Suppressor macrophage (primary cell): ENCODE results near the gene SDK1.

Source experiments
- DNase-seq, 4 experiments: peaks; one replicate each; pipeline ENCODE4 v3.0.0-alpha.2; 2020 to 2022

The SDK1 gene

DNA sequence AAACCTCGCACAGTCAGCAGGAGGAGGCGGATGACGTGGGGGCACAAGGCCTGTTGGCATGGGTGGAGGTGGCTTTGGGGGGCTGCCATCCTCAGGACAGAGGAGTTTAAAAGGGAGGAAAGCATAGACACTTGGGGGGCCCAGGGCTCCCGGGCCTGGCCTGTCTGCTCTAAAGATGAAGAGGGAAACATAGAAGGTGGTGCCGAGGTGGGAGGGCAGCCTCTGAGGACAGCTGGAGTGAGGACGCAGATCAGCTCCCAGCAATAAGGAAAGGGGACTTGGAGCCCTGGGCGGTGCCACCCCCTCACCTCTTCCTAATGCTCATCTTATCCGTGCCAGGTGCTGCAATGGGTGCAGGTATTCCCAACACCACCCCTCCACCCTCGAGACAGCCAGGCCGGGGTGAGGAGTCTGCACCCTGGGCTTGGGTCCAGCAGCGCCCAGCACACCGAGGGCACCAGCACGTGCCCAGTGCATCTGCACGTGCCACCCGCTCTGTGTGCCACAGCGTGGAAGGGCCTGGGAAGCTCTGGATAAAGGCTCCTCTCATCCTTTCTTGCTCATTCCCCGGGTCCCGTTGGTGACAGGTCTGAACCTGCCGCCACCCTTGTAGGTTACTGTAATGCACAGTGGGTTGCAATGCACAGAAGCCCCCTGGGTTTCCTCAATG is 815.0 kb downstream of the SDK1 start:
- DNase-seq = no peak

DNA sequence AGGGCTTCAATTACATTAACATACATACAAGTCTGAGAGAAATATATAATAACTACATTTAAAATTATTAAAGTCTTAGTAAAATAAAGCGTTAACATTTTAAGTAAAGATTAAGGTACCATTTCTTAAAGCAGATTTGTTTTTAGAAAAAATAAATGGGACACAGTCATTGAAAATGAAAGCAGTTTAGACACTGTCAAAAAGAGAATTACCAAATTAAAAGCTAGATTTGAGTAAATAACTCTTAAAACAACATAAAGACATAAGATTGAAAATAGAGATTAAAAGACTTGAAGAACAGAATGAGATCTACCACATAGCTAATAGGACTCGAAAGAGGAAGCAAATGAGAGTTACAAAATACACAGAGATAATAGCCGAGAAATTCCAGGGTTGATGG is 818.8 kb downstream of the SDK1 start:
- DNase-seq = no peak

- DNase-seq = no peak
These were observed 822.3 kb downstream of the SDK1 start for GRCh38 chr7:4123346-4123745.

GRCh38 chr7:4123823-4124222 is 822.8 kb downstream of the SDK1 start:
- DNase-seq = no peak

DNA sequence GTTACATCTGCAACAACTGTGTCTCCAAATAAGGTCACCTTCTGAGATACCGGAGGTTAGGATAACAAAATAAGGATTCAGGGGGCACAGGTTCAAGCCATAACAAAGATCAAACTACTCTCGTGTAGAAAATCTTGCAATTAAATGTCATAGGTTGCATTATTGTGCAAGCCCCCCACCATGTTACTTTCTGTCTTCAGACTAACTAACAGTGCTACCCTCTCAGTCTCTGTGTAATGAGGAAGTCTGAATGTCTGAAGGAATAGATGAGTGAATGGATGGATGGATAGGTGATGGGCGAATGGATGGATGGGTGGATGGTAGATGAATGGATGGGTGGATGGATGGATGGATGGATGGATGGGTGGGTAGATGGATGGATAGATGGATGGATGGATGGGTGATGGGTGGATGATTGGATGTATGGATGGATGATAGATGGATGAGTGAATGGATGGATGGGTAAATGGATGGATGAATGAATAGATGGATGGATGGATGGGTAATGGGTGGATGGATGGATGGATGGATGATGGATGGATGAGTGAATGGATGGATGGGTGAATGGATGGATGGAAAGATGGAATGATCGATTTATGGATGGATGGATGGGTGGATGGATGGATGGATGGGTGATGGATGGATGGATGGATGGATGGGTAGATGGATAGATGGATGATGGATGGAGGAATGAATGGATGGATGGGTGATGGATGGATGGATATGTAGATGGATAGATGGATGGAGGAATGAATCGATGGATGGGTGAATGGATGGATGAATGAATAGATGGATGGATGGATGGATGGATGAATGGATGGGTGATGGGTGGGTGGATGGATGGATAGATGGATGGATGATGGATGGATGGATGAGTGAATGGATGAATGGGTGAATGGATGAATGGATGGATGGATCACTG is 823.8 kb downstream of the SDK1 start:
- no peak for DNase-seq

GRCh38 chr7:4127909-4128560 is 827.0 kb downstream of the SDK1 start:
- DNase-seq = no peak

GRCh38 chr7:4129481-4130122 is 828.5 kb downstream of the SDK1 start:
- DNase-seq = no peak

DNA sequence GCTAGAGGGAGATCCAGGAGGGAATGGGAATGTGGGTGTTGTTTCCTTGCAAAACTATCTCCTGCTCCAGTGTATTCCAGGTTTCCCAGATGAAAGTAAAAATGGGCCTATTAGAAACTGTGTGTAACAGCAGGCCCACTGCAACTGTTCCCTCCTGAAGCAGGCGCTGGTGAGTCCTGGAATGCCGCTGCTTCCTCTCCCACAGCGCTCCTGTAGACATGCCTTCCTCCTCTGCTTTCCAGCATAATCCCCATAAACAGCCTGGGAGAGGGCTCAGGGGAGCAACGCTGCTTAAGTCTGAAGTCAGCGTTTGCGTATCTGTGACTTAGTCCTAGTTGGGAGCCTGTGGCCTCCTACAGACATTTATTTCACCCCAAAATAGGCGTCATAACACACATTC is 830.0 kb downstream of the SDK1 start:
- DNase-seq = no peak

GRCh38 chr7:4132221-4132620 is 831.2 kb downstream of the SDK1 start:
- no peak for DNase-seq

GRCh38 chr7:4133491-4134044 is 832.5 kb downstream of the SDK1 start:
- no peak for DNase-seq

- DNase-seq = no peak
These were observed 833.2 kb downstream of the SDK1 start for GRCh38 chr7:4134204-4134603.

DNA sequence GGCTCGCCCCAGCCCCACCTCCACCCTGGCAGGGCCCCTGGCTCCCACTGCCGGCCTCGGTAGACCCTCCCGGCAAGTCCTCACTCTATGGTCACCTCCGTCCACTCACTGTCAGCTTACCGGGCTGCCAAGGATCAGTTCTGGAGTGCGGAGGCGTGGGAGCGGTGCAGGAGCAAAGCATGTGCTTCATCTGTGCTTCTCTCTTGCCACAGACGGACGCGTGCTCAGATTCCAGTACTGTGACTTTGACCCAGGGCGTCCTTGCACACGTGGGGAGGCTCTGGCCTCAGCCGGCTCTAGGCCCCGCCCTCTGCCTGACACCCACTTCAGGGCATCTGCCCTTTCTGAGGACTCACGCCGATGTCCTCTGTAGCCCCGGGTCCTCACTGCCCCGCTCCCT is 833.6 kb downstream of the SDK1 start:
- no peak for DNase-seq

DNA sequence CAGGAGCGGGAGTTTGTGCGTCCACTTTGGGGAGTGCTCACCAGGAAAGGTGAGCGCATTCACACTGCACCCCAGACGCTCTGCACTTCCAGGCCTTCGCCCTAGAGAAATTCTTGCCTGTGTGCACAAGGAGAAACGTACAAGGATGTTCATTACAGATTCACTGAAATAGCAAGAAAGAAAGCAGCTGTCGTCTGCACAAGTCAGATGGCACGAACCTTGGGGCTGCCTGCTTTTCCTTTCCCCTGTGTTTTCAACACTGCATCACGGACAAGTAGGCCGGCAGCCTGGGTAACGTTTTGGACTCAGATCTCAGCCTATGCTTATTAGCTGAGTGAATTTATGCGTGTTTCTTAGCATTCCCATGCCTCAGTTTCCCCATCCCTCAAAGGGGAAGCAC is 834.2 kb downstream of the SDK1 start:
- DNase-seq = no peak

- DNase-seq = no peak
These were observed 835.0 kb downstream of the SDK1 start for GRCh38 chr7:4136036-4136435.

DNA sequence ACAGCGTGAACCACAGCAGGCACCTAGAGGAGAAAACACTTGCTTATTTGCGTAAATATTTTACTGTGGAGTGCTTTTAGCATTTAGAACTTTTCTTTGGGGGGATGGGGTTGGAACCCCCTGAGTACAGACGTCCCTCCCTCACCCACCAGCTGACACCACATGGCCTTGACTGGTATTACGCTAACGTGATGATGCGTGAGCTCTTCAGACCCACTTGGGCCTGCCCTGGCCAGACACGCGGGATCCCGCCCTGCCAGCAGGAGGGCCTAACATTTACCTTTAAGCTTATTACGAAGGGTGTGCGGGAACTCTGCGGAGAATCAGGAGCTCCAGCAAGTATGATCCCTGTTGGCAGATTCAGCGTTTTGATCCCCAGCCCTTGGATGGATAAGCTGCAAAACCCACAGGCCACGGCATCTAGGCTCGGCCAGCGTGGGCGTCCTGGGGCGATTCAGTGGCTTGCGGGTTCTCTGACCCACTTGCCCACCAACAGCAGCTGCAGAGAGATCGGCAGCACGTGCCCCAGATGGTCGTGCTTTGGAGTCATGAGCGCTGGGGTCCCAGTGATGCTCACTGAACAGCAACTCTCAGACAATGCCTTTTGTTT is 835.6 kb downstream of the SDK1 start:
- no peak for DNase-seq

DNA sequence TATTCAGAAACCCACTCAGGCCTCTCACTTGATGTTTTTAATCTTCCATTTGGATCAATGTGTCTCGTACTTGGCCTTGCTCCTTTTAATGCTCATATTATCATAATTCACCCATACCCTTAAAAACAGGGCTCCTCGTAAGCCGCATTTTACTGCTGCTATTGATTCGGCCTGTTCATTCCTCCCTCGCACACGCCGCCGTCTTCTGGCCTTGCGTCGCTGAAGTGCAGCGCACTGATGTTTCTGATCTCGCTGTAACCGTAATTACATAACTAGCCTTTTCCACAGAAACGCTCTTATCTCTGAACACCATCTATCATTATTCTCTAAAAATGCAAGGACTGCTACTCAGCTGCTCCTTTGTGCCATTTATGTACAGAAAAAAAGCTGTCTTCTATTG is 836.5 kb downstream of the SDK1 start:
- no peak for DNase-seq

DNA sequence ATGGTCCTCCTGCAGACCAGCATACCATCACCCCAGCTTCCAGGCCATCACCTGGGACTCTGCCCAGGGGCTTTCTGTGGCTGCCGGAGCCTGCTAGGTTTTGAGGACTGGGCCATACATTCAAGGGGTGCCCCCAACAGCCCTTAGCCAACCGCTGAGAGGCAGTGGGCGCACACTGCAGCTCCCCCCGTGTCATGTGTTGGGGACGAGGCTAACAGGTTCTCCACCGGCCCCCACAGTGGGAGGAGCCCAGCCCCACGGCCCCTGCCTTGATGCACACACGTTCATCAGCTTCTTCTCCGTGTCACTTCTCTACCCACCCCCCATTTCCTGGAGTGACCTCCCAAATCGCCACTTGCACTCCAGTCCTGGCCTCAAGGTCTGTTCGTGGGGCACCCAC is 837.8 kb downstream of the SDK1 start:
- no peak for DNase-seq

DNA sequence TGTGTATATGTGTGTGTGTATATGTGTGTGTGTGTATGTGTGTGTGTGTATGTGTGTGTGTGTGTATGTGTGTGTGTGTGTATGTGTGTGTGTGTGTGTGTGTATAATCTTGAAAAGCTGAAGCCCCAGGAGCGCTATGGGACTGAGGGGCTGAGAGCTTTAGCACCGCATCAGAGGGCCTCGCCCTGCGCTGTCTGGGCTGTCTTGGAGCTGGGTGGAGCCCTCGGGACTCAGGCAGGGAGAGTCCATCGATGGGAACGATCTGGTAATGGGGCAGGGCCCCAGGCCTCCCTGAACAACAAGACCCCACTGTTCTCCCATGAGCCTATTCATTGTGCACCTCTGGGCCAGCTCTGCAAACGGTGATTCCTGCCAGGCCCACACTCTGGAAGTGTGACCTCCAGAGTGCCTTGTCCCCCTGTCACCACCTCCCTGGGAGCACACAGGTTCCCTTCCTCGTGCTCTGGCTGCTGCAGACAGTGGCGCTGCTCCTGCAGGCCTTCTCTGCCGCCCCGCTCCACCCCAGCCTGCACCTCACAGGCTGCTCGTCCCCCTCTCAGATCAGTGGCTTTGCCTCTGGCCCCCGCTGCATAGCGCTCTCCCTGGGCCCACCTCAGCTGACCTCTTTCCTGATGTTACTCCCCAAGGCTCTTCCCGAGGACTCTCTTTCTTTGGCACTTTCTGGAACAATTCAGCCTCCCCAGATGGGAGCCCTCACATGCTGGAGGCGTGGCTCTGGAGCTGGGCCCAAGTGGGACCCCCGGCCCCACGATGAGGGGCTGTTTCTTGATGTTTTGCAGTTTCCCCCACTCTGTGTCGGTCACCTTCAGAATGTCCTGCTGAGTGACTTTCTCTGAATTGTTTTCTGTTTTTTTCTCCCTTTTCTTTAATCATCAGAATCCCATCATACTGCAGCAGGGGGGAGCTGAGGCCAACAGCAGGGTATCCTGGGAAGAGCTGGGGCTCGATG is 838.9 kb downstream of the SDK1 start:
- DNase-seq = no peak

GRCh38 chr7:4140933-4141332 is 839.9 kb downstream of the SDK1 start:
- no peak for DNase-seq

DNA sequence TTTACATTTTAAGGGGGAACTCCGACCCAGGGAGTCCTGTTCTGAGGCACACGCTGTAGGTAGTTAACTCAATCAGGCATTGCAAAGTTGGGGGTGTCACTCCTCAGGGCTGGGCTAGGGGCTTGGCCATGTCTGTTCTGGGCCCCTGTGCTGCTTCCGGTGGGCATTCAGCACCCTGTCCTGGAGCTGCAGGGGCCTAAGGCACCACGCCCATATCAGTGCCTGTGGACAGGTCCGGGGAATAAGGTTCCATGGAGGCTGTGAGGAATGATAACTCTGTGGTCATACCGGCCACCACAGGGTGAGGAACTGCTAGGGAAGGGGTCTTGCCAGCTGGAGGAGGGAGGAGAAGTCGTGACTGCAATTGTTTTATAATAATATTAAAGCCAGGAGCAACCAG is 842.0 kb downstream of the SDK1 start:
- no peak for DNase-seq

DNA sequence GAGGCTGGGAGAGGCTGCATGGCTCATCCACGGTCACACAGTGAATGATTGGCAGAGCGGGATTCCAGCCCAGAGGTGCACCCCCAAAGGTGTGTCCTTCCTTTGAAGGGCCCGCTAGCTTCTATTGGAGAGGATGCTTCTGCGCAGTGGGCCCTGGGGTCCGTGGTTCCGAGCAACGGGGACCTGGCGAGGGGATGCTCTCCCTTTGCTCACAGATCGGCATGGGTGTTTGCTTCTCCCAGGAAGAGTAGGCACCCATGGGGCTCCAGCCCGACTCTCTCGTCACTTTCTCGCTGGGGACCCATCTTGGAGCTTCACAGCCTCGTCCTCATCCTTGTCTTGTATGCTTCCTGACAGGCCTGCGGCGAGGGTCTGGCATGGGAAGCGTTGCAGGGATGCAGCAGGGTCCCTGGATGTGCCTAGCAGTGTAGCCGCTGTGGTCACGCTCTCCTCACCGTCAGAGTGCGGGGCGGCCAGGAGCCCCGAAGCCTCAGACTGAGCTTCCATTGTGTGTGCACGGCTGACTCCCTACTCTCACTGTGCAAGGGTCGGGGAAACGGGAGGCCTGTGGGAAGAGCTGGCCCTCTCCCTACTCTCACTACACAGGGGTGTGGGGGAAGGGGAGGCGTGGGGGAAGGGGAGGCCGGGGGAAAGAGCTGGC is 842.6 kb downstream of the SDK1 start:
- no peak for DNase-seq
